Activated B cell treated with CpG ODN at 0.5 μM for 24 hours (primary cell): ENCODE data around the gene TOLLIP. TPM values are rescaled to one million over a fixed set of nuclear protein-coding genes. Genes with fewer than 3 reads are reported as not detected.

ENCODE experiments used
- ATAC-seq: fragments of 200-7000 bp; cut with Tn5 transposase; one replicate; pipeline ENCODE4 v1.10.0; 2021; ENCODE audit warnings: low read depth, mild to moderate bottlenecking, moderate library complexity
- CTCF ChIA-PET: fragments of 350-600 bp; sonication (Branson Sonifier 250); formaldehyde crosslinking; loops from one replicate; lab custom pipeline; 2021; ENCODE audit warnings: antibody characterized with exemption; lab: Charles Lee
- POLR2A ChIA-PET: fragments of 350-600 bp; sonication (Branson Sonifier 250); formaldehyde crosslinking; loops from one replicate; lab custom pipeline; 2021; ENCODE audit warnings: antibody characterized with exemption; lab: Charles Lee
- DNase-seq: peaks from one replicate; pipeline ENCODE4 v3.0.0; 2022
- H3K27ac Mint-ChIP-seq: one replicate; pipeline ENCODE4 v1.8.0; 2020; ENCODE audit warnings: mixed read lengths
- H3K27me3 Mint-ChIP-seq: one replicate; pipeline ENCODE4 v1.8.0; 2021; ENCODE audit warnings: mixed read lengths
- H3K36me3 Mint-ChIP-seq: one replicate; pipeline ENCODE4 v1.8.0; 2021; ENCODE audit warnings: low read depth, mixed read lengths
- H3K4me1 Mint-ChIP-seq: one replicate; pipeline ENCODE4 v1.8.0; 2021; ENCODE audit warnings: mixed read lengths
- H3K4me3 Mint-ChIP-seq: one replicate; pipeline ENCODE4 v1.8.0; 2020; ENCODE audit warnings: mild to moderate bottlenecking, mixed read lengths
- H3K9me3 Mint-ChIP-seq: one replicate; pipeline ENCODE4 v1.8.0; 2020; ENCODE audit warnings: mixed read lengths
- intact Hi-C: fragments of 100-400 bp; cut with micrococcal nuclease; formaldehyde crosslinking; loops from one replicate; pipeline ENCODE4 v1.15.1; 2024
- total RNA-seq: library from RNA; stranded (reverse); gene quantifications from 2 replicates; pipeline ENCODE4 v1.2.3, GENCODE V29; 2022
- TF ChIP-seq, protein P1 (sequence below): fragments of 200-600 bp; IDR thresholded peaks from one replicate; pipeline ENCODE4 v1.8.0; 2022; ENCODE audit warnings: antibody characterized with exemption, mild to moderate bottlenecking

The TOLLIP gene
- total RNA-seq, 1 donor from 2014 or later, result 46.4 TPM

DNA sequence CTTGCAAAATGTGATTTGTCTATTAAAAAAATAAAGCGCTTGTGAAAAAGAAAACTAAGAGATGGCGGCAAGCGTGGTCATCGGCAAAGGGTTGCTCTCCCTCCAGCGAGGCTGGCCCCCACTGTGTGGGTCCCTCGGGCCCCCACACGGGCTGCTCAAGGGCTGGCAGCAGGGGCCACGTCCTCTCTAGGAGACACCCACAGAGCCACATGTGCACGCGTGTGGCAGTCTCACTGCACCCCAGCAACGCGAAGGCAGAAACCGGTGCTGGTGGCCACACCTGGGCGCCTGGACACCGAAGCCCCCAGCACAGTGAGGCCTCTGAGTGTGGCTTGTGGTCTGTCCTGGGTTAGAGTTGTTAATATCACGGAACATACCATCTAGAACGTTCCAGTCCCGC is 34.4 kb downstream of the TOLLIP start:
- DNase-seq, result no peak
- Mint-ChIP-seq H3K27me3 (no peaks in the 10 kb centered on the region), H3K4me3 (no peak overlapping the region), H3K27ac (no peak overlapping the region), H3K4me1 (no peaks in the 10 kb centered on the region), H3K36me3 (peaks cover 43% of the 10 kb centered on the region), H3K9me3 (no peaks in the 10 kb centered on the region)
- intact Hi-C loops, result no loop called here
- no peak for ATAC-seq
- ChIA-PET CTCF (no interaction called here), POLR2A (no interaction called here)
- TF ChIP-seq, protein P1, sequence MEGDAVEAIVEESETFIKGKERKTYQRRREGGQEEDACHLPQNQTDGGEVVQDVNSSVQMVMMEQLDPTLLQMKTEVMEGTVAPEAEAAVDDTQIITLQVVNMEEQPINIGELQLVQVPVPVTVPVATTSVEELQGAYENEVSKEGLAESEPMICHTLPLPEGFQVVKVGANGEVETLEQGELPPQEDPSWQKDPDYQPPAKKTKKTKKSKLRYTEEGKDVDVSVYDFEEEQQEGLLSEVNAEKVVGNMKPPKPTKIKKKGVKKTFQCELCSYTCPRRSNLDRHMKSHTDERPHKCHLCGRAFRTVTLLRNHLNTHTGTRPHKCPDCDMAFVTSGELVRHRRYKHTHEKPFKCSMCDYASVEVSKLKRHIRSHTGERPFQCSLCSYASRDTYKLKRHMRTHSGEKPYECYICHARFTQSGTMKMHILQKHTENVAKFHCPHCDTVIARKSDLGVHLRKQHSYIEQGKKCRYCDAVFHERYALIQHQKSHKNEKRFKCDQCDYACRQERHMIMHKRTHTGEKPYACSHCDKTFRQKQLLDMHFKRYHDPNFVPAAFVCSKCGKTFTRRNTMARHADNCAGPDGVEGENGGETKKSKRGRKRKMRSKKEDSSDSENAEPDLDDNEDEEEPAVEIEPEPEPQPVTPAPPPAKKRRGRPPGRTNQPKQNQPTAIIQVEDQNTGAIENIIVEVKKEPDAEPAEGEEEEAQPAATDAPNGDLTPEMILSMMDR, result no peak

GRCh38 chr11:1274501-1274900 is 34.9 kb downstream of the TOLLIP start:
- H3K27me3 Mint-ChIP-seq, result no peaks in the 10 kb centered on the region
- H3K9me3 Mint-ChIP-seq, result no peaks in the 10 kb centered on the region
- intact Hi-C loops, result no loop called here
- DNase-seq (no peak), ATAC-seq (no peak)
- no peak overlapping the region for H3K27ac Mint-ChIP-seq
- no peaks in the 10 kb centered on the region for H3K4me1 Mint-ChIP-seq
- no peak overlapping the region for H3K4me3 Mint-ChIP-seq
- TF ChIP-seq, protein P1, result no peak
- POLR2A ChIA-PET, result no interaction called here
- H3K36me3 Mint-ChIP-seq, result peaks cover 38% of the 10 kb centered on the region
- CTCF ChIA-PET, result no interaction called here

- ATAC-seq (no peak), DNase-seq (no peak)
- no peaks in the 10 kb centered on the region for H3K27me3 Mint-ChIP-seq
- ChIA-PET POLR2A (no interaction called here), CTCF (no interaction called here)
- TF ChIP-seq, protein P1, result no peak
- H3K27ac Mint-ChIP-seq, result no peak overlapping the region
- H3K4me3 Mint-ChIP-seq, result no peak overlapping the region
- no peaks in the 10 kb centered on the region for H3K4me1 Mint-ChIP-seq
- intact Hi-C loops, result no loop called here
- H3K9me3 Mint-ChIP-seq, result no peaks in the 10 kb centered on the region
- H3K36me3 Mint-ChIP-seq, result peaks cover 23% of the 10 kb centered on the region
Observed at GRCh38 chr11:1272531-1272930, 36.9 kb downstream of the TOLLIP start.

DNA sequence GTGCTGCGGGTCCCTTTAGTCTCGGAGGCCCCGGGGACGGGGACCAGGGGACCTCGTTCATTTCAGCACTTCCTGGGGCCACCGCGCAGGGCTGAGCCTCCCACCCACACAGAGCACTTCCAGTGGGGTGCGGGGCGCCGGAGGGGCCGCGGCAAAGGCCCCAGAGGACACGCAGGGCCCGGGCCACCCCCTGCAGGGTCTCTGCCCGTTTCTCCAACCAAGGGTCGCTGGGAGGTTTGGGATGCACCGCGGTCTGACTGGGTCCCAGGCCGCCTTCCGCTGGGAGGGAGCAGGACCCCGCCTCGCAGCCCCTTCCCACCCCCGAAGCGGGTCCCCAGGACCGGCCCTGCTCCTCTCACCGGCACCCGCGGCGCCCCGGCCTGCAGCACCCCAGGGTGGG is 37.5 kb downstream of the TOLLIP start:
- intact Hi-C loops, result no loop called here
- Mint-ChIP-seq H3K4me3 (no peak overlapping the region), H3K4me1 (no peaks in the 10 kb centered on the region), H3K27me3 (no peaks in the 10 kb centered on the region), H3K9me3 (peaks cover under 1% of the 10 kb centered on the region), H3K27ac (no peak overlapping the region), H3K36me3 (peaks cover 18% of the 10 kb centered on the region)
- TF ChIP-seq, protein P1, result no peak
- DNase-seq (no peak), ATAC-seq (no peak)
- POLR2A ChIA-PET, result no interaction called here
- CTCF ChIA-PET, result no interaction called here

GRCh38 chr11:1271406-1271805 is 38.0 kb downstream of the TOLLIP start:
- no peak overlapping the region for H3K27ac Mint-ChIP-seq
- ChIA-PET POLR2A (no interaction called here), CTCF (no interaction called here)
- peaks cover 1% of the 10 kb centered on the region for H3K4me1 Mint-ChIP-seq
- H3K27me3 Mint-ChIP-seq, result no peaks in the 10 kb centered on the region
- intact Hi-C loops, result no loop called here
- peaks cover 13% of the 10 kb centered on the region for H3K36me3 Mint-ChIP-seq
- ATAC-seq (no peak), DNase-seq (no peak)
- TF ChIP-seq, protein P1, result no peak
- H3K9me3 Mint-ChIP-seq, result peaks cover 5% of the 10 kb centered on the region
- H3K4me3 Mint-ChIP-seq, result no peak overlapping the region
